Measurements from ENCODE around the gene POU2AF2.

DNA sequence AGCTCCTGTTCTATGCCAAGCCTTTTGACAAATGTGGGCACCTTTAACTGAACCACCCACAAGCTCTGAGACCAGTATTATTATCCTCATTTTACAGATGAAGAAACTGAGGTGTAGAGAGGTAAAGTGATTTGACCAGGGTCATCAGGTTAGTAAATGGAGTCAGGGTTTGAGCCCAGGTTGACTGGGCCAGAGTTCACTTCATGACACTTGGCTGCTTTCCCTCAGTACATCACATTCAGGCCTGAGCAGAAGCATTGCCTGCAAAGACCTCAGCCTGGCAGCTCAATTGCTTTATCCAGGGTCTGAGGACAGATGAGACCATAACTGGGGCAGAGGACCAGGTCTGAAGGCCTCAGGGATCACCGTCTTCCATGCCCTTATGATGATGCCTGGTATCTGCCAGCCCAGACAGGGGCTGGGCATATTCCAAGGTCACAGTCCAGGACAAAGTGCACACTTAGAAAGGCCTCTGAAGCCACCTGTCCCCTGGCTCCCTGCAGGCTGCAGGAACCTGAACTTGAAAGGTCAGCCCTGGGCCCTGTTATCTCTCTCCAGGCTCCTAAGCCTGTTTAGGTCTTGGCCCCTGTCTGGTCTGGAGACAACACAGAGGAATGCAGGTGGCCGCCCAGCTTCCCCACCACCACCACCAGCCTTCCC lies 84.8 kb downstream of the POU2AF2 start:
- TF ChIP-seq POLR2AphosphoS5 (IDR thresholded peaks at IDR 0.05): no peak
- TF ChIP-seq, protein P1, sequence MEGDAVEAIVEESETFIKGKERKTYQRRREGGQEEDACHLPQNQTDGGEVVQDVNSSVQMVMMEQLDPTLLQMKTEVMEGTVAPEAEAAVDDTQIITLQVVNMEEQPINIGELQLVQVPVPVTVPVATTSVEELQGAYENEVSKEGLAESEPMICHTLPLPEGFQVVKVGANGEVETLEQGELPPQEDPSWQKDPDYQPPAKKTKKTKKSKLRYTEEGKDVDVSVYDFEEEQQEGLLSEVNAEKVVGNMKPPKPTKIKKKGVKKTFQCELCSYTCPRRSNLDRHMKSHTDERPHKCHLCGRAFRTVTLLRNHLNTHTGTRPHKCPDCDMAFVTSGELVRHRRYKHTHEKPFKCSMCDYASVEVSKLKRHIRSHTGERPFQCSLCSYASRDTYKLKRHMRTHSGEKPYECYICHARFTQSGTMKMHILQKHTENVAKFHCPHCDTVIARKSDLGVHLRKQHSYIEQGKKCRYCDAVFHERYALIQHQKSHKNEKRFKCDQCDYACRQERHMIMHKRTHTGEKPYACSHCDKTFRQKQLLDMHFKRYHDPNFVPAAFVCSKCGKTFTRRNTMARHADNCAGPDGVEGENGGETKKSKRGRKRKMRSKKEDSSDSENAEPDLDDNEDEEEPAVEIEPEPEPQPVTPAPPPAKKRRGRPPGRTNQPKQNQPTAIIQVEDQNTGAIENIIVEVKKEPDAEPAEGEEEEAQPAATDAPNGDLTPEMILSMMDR (IDR thresholded peaks at IDR 0.05): no peak
